Breast epithelium (tissue), 3 donors: ENCODE data around the gene EHD4.

Experiments used
- POLR2AphosphoS5 ChIP-seq, 3 donors: sonication (generic); formaldehyde crosslinking; IDR thresholded peaks; one replicate each; pipeline ENCODE4 v1.6.1; 2017; ENCODE audit warnings: antibody characterized with exemption in 3 of 3
- TF ChIP-seq, protein P1 (sequence below), 3 donors: fragments of 450-650 bp; IDR thresholded peaks; one replicate each; pipeline ENCODE4 v1.5.1; 2016 to 2017; ENCODE audit warnings: antibody characterized with exemption in 3 of 3, mild to moderate bottlenecking in 3 of 3, moderate library complexity in 3 of 3

GRCh38 chr15:41884458-41884857 lies 87.9 kb downstream of the EHD4 start:
- no peak for TF ChIP-seq POLR2AphosphoS5 (IDR thresholded peaks at IDR 0.05)
- TF ChIP-seq, protein P1, sequence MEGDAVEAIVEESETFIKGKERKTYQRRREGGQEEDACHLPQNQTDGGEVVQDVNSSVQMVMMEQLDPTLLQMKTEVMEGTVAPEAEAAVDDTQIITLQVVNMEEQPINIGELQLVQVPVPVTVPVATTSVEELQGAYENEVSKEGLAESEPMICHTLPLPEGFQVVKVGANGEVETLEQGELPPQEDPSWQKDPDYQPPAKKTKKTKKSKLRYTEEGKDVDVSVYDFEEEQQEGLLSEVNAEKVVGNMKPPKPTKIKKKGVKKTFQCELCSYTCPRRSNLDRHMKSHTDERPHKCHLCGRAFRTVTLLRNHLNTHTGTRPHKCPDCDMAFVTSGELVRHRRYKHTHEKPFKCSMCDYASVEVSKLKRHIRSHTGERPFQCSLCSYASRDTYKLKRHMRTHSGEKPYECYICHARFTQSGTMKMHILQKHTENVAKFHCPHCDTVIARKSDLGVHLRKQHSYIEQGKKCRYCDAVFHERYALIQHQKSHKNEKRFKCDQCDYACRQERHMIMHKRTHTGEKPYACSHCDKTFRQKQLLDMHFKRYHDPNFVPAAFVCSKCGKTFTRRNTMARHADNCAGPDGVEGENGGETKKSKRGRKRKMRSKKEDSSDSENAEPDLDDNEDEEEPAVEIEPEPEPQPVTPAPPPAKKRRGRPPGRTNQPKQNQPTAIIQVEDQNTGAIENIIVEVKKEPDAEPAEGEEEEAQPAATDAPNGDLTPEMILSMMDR (IDR thresholded peaks at IDR 0.05), result no peak
